CD4-positive, alpha-beta T cell treated with Interleukin-21 for 1 hour (primary cell): ENCODE data around the gene IQSEC3.

ENCODE experiments used
- DNase-seq: peaks from one replicate; pipeline ENCODE4 v3.0.0-alpha.2; 2020

Gene IQSEC3

GRCh38 chr12:167959-168600 is 101.5 kb downstream of the IQSEC3 start:
- DNase-seq, result no peak

DNA sequence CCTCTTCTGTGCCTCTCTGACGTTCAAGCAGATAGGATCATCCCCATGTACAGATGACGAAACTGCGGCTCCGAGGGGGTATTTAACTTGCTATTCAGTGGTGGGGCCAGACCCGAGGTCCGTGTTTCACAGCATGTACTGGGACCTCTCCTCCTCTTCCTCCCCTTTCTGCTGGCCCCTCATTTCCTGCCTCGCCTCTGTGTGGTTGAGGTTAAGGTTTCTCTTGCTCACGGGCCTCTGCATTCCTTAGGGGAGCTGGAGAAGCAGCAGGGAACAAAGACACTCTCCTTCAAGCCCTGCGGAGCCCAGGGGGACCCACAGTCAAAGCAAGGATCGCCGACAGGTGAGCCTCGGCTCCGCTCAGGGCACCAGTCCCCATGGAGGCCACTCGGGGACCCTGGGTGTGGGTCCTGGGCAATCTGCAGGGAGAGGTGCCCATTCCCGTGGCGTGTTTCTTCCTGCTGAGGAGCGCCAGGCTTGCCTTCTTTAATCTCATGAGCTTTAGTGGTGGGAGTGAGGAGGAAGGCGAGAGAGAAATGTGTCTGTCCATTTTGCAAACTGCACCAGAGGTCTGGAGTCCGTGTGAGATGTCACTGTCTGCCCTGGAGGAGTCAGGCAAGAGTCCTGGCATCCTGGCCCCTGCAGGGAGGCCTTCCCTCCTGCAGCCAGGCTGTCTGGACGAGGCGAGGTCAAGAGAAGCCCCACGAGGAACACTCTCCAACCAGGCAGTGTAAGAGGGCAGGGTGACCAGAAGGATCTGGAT is 102.4 kb downstream of the IQSEC3 start:
- no peak for DNase-seq

- DNase-seq, result no peak
Measured at GRCh38 chr12:169528-170370, 103.2 kb downstream of the IQSEC3 start.

DNA sequence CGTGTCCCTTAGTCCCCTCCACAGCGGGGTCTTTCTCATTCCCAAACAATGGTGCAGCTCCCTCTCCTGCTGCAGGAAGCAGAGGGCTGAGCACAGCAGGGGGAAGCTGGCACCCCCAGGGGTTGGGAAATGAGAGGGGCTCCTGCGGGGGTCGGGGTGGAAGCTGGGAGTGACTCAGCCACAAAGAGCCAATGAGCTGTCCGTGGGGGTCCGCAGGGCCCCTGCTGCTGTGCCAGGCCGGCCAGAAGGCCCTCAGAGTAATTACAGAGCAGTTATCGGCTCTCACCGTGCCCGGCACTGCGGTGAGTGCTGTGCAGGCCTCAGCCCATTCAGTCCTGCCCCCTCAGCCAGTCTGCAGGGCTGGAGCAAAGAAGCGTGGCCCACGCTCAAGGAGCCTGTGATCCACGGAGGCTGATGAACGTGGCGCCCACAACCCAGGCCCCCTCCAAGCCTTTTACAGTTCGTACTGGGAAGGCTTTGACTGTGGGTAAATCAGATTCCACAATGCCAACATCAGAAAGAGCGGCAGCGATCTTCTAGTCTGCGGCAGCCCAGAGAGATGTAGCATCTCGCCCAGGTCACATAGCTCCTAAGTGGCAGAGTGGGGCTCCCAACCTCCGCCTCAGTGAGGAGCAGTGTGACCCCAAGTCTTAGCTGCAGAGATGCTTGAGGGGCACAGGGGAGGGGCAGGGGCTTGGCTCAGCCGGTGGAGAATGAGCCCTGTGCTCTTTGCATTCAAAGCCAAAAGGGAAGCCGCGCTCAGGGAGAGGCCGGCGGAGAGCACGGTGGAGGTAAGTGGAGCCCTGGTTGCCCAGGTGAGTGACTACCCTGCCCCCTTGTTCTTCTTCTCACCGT is 104.0 kb downstream of the IQSEC3 start:
- DNase-seq, result no peak

DNA sequence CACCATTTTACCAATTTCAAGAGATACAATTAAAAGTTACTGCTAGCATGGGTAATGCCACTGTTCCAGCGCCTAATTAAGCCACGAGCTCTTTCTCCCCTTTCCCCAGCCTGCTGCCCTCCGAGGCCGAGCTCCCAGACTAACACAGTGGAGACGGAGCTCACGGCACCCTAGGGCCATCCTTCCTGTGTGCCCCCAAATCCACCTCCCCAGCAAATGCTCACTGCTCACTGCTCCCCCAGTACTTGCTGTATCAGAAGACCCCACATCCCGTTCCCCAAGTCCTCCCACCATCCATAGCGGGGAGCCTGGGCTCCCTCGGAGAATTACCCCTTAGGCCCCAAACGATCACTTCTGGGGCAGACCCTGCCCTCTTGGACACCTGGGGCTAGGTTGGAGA is 104.7 kb downstream of the IQSEC3 start:
- no peak for DNase-seq

DNA sequence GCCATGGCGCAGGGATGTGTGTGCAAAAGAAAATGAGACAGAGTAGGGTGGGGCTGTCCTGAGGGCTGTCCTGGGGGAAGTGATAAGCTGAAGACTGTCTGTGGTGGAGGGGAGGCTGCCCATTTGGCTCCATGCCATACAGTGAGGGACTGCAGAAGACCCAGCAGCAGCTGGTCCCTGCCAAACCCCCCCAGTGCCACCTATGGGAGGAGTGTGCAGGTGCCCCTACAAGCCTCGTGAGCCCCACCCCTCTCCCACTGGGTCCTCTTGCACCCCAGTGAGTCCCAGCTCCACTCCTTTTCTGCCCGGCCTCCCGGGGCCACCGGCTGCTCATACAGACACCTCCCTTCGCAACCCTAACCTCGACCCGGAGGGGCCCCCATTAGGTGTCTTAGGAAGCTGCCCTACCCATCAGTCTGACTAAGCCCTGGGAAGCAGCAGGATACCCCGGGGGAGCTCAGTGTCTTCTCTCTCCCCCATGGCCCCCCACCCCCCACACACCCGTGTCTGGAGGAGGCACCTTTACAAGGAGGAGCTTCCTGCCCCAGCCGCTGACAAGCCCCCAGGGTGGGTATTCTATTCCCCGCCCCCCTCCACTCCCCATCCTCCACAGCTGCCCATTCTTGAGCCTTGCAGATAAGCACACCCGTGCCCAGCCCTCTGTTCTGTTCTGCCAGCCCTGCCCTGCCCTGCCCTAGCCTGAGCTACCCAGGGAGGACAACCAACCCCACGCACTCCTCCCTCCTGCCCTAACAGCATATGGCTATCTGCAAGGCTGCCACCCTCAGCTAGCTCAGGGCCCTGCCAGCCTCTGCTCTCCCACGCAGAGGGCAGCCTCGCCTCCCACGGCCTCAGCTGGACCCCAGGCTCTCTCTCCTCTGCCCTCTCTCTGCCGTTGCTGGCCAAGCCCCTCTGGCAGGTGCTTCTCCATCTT is 105.4 kb downstream of the IQSEC3 start:
- DNase-seq, result no peak

DNA sequence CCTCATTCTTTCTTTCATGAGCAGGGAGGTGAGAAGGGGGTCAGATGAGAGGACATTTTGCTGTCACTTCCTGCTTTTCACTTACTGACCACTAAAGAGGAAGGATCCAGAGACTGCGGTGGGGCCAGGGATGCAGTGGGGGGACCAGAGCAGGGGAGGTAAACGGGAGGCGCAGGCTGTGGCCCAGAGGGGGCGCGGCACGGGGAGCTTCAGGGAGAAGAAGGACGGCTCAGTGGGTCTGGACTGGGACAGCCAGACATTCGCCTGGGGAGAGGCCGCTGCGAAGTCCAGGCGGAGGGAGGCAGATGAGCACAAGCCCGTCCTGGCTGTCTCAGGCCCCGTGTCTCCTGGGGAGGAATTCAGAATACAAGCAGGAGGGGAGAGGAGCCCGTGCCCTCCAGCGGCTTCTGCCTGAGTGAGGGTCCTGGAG is 106.2 kb downstream of the IQSEC3 start:
- DNase-seq, result no peak

DNA sequence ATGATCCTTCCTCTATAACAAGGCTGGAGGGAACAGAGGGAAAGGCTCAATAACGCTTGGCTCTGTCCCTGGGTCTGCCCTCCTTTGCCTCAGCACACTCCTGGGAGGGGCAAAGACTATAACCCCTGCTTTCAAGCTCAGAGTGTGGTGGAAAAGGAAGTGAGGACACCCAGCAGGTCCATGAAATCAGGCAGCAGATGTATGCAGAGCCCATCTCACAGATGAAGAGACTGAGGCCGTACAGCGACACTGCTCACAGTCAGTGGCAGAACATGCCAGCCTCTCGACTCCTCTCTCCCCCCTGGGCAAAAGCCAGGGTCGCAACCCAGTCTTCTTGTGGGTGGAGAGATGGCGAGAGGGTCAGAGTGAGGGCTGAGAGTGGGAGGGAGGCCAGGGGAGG is 107.6 kb downstream of the IQSEC3 start:
- DNase-seq, result no peak

DNA sequence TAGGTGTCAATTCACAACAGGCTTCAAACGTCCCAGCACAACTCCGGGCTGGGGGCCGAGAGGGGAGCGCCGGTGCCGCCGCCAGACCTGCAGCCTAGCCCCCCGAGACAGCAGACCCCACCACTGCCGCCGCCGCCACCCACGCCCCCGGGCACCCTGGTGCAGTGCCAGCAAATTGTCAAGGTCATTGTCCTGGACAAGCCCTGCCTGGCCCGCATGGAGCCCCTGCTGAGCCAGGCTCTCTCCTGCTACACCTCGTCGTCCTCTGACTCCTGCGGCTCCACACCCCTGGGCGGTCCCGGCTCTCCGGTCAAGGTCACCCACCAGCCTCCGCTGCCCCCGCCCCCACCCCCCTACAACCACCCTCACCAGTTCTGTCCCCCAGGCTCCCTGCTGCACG is 108.0 kb downstream of the IQSEC3 start:
- no peak for DNase-seq

- DNase-seq, result no peak
Measured at GRCh38 chr12:175250-175649, 108.7 kb downstream of the IQSEC3 start.

GRCh38 chr12:175759-176158 is 109.2 kb downstream of the IQSEC3 start:
- no peak for DNase-seq

GRCh38 chr12:176321-177181 is 110.0 kb downstream of the IQSEC3 start:
- no peak for DNase-seq

- DNase-seq, result no peak
Measured at GRCh38 chr12:177336-177979, 110.9 kb downstream of the IQSEC3 start.

GRCh38 chr12:177980-178828 is 111.6 kb downstream of the IQSEC3 start:
- DNase-seq, result no peak

GRCh38 chr12:178829-179109 is 112.2 kb downstream of the IQSEC3 start:
- DNase-seq, result no peak

DNA sequence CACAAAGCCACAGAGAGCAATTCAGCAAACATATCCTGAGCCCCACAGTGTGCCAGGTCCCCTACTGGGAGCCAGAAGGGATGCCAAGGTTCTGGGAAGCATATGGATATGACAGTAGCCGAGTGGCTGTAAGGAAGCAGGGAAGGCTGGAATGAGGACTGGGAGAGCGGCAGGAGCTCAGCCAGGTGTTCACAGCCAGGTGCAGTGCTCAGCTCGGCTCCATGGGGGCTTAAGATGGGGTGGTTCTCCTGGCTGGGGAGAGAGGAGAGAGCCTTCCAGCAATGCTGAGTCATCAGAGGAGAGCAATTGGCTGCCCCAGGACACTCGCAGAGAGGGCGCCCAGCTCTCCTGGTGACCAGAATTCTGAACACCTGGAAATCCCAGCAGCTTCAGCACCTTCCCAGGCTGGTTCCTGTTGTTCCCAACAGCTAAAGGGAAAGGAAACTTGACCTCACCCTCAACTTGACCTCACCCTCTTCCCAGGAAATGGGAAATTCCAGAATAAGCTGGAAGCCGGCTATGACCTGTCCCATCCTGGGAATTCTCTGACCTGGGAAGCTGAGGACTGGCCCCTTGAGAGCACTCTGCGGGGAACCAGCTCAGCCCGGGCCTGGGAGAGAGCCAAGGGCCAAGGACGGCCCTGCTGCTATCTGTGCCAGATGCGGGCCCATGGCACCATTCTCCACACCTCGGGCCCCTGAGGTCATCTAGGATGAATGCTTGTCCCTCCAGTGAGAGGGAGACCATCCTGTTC is 112.7 kb downstream of the IQSEC3 start:
- no peak for DNase-seq

DNA sequence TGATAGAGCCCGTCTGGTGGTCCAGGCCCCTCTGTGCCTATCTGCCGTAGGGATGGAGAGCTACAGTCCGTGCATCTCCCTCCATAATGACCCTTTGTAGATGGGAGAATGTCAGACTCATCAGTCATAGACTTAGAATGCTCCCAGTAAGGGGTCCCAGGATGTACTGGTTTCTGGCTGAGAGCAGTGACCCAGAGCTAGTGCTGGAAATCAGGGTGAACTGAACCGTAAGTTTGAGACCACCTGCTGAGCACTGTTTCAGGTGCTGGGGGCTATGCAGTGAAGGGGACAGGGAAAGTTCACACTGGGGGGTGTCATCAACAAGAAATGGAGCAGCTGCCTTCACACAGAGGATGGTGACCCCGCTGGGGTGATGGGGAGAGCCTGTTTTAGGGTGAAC is 113.3 kb downstream of the IQSEC3 start:
- DNase-seq, result no peak

GRCh38 chr12:180445-180844 is 113.9 kb downstream of the IQSEC3 start:
- DNase-seq, result peak; percentile 7

- DNase-seq, result no peak
Measured at GRCh38 chr12:181921-182320, 115.4 kb downstream of the IQSEC3 start.
